GM18508 (cell line): ENCODE results near the gene MMP21.
A peak's percentile ranks its signal among the peaks of the same experiment; 100 is the strongest.

Source experiments
- ATAC-seq: cut with Tn5 transposase; IDR thresholded peaks from one replicate; pipeline ENCODE4 v1.9.1; 2021; ENCODE audit warnings: moderate number of reproducible peaks; ENCODE audit not compliant: insufficient read depth, unreplicated experiment

MMP21 gene

DNA sequence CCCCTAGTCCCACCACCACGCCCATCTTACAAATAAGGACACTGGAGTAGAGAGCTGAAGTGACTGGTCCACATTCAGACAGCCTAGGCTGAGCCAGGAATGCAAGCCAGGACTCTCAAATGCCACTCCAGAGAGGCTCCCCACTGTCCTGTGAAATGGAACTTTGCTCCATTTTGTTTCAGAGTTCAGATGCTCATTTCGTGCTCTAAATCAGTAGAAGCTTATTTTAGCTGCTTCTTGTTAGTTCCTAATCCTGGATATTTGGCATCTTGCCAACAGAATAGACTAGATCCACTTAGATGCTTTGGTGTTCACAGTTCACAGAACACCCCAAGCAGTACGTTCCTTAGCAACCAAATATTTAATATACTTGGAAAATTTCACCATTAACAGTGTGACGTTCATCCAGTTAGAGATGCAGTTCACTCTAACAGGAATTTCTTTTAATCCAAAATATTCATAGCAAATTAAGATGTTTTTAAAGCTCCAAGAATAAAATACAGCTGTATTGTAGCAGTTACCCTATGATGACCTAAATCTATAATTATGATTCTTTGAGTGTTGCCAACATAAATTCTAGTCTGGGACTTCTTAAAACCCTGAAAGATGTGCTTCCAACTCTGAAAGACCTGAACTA is 7.3 kb downstream of the MMP21 start:
- no peak for ATAC-seq

DNA sequence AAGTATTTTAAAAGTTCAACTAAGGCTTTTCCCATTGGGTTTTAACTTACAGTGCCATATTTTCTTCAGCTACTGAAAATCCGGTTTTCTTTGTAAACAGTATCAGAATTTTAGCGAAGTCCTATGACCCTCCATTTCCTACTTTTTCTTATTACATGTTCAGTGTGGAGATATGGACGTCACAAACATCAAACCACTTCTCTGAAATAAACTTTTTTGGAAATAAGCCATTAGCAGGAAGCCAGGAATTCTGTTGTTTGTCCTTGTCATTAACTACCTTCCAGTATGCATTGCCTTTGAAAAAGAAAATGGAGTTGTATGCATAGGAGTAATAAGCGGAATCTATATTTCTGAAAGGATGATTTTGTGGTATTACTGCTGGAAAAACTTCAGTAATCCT is 9.1 kb downstream of the MMP21 start:
- no peak for ATAC-seq

DNA sequence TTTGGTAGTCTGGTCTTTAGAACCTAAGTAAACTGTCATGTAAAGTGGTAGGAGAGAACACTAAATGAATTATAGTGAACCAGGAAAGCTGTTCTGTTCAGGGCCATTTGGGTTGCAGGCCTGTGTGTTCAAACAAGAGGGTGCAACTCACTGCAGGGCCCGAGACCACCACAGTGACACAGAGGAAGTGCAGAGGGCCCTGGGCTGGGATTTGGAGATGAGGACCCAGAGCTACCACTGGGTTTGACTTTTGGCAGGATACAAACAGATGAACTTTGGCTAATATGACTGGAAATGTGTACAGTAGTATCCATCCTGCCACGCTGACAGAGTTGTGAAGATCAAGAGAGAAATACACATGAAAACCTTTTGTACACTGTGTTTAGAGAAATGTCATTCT is 9.8 kb downstream of the MMP21 start:
- no peak for ATAC-seq

DNA sequence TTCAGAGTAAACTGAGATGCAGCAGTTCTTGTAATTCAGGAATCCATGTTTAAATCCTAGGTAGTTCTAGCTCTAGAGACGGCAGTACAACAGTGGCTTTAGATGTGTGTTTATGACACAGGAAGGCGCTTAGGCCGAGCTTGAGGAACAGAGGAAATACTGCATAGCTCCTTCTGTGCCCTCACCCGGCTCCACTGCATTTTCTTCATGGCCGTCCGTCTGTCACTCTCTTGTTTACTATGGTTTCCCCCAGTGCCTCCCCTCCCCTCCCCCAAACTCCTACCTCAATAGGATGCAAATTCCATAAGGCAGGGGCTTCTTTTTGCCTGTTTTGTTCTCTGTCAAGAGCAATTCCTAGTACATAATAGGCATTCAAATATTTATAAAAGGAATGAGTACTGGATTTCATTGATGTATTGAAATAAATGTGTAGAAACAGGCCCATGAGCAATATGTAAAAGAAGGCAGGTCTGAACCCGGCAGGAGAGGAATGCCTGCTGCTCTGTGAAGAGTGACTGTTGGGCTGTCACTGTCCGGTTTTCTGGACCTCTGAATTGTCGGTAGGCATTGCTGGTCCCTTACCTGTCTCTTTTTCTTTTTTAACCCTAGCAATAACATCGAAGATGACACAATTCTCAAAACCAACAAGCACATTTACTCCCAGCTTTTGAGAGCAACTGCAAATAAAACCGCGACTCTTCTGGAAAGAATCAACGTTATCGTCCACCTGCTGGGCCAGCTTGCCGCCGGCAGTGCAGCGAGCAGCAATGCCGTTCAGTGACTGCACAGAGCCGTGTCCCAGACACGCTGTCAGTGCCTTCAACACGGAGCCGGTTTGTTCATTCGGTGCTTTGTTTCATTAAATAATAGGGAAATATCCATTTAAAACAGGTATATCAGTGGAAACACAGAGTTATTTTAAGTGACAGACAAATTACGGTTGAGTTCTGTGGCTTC is 12.7 kb downstream of the MMP21 start:
- ATAC-seq = no peak

DNA sequence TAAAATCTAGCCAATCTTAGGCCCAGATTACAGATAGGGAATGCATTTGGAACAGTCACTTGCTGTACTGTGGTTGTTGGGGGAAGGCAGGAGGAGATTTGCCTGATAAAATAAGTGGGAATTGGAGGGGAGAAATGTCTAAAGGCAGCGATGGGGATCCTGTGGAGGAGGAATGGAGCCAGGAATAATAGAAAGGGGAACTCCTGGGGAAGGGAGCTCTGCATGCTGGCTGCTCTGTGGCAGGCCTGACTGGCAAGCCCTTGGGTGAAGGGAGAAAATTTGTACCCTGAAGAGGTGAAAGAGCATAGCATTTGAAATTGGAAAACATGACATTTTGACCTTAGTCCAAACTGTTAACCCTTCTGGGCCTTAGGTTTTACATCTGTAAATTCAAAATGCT is 13.7 kb downstream of the MMP21 start:
- no peak for ATAC-seq

DNA sequence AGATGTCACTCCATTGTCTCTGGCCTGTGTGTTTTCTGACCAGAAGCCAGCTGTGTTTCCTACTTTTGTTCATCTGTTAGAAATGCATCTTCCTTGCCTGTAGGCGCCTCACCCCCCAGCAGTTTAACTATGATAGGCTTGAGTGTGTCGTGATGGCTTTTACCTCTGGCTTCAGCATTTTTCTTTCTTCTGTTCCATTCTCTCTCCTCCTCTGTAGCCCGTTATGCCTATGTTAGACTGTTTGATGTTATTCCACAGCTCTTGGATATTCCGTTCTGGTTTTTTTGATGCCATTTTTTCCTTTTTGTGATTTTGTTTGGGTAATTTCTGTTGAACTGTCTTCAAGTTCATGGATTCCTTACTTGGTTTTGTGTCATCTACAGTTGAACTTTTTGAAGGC is 17.9 kb downstream of the MMP21 start:
- no peak for ATAC-seq

DNA sequence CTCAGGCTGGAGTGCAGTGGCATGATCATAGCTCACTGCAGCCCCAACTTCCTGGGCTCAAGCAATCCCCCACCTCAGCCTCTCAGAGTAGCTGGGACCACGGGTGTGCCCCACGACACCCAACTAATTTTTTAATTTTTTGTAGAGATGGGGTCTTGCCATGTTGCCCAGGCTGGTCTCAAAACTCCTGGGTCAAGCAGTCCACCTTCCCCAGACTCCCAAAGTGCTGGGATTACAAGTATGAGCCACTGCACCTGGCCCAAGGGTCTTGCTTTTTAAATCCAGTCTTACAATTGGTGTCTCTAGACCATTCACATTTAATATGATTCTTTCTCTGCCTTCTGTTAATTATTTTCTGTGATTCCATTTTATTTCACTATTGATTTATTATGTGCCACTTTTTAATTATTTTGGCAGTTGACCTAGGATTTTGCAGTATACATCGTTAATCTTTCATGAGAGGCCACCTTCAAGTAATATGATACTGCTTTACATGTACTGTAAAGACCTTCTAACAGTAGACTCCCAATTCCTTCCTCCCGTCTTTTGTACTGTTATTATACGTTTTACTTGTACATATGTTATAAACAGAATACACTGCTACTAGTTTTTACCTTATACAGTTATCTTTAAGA is 18.7 kb downstream of the MMP21 start:
- no peak for ATAC-seq

DNA sequence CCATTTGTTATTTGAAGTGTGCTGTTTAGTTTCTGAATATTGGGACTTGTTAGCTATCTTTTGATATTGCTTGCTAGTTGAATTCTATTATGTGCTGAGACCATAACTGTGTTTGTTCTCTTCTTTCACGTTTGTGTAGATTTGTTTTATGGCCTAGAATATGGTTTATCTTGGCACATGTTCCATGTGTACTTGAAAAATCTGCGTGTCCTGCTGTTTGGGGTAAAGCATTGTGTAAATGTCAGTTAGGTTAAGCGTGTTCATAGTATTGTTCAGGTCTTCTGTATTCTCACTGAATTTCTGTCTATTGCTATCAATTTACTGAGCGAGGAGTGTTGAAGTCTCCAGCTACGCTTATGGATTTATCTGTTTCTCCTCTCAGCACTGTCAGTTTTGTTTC is 19.4 kb downstream of the MMP21 start:
- ATAC-seq = no peak

DNA sequence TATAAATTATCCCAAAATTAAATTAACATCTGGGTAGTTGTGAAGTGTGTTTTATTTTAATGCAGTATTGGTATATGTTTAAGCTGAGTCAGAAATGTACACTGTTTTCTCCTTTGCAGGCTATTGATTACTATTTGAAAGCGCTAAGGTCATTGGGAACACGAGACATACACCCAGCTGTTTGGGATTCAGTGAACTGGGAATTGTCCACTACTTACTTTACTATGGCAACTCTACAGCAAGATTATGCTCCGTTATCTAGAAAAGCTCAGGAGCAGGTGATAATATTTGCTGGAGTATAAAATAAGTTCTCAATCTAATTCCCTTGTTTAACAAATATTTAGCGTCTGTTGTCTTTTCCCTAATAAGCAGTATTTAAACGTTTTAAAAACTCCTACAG is 28.2 kb downstream of the MMP21 start:
- ATAC-seq = no peak

DNA sequence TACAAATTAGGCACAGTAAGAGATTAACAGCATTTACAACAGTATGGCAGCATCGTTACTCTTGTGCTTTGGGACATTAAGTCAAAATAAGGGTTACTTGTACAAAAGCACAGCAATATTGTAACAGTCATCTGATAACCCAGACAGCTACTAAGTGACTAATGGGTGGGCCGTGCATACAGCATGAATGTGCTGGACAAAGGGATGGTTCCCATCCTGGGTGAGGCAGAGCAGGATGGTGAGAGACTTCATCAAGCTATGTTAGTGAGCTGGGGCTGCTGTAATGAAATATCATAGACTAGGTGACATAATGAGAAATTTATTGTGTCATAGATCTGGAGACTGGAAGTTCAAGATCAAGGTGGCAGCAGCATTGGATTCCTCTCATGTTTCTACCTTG is 30.7 kb downstream of the MMP21 start:
- ATAC-seq = no peak

DNA sequence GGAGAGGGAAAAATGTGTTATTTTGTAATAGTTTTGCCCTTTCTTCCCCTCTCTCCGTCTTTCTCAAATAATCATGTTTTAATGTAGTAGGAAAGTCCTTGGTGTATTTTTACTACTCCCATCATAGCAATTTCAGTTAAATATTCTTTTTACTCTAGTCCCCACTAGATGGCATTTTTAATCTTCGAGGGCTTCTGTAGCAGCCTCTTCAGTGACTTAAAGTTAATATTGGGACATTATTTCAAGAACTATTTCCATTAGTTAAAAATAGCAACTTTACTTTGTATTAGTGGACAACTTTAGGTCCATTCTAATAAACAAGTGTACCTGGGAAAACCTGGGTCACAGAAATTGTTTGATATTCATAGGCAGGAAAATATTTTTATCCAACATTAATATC is 33.2 kb downstream of the MMP21 start:
- no peak for ATAC-seq

DNA sequence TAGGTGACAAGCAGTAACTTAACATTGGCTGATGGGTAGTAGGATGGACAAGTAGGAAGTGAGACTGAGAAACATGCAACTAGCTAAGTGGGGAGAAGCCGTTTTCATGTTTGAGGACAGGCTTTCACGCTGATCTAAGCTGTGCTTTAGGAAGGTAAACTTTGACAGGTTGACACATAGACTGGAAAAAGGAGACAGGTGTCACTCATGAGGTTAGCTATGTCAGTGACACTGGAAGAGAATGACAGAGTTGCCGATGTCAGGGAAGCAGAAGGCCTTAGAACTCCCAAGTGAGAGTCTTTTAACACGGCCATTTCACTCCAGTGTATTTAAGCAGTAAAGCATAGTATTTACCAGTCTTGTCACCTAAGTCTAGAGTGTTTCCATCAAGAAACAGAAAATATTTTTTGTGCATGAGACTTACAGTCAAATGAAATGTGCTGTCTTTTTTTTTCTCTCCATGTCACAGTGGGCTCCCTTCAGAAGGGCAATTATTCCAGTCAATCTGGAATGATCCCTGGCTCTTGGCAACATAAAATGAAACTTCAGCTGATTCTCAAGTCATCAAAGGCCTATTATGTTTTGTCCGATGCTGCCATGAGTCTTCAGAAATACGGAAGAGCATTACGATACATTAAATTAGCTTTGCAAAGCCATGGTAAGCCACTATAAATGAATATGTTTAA is 35.5 kb downstream of the MMP21 start:
- ATAC-seq = no peak

DNA sequence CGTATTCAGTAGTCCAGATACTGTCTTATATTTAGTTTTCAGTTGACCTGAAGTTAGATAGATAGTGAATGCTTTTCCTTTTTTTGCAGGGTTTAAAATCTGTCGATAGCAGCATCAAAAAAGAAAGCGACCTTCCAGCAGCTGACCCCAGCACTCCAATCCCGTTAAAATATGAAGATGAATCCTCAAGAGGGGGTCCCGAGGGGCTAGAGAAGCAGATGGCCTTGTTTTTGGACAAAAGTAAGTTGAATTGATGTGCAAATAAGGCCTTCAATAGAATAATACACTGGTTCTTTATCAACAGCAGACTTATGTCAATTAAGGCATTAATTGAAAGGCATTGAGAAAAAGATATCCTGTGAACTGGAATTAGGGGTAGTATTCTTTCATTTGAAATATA is 37.4 kb downstream of the MMP21 start:
- ATAC-seq = no peak

DNA sequence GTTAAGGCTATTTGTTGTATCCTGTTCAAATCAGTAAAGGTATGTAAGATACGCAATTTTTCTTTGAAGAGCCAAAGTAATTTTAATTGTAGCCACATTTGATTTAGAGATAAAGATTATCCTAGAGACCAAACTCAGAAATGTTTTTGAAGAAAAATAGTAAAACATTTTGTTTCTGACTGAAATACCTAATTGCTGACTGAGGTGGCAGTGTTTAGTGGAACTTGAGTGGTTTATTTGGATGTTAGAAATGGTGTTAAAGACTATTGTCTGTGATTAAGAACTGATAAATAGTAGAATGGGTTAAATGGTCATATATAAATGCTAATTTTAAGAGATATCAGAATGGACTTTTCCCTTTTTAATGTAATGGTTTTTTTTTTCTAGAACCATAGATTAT is 40.8 kb downstream of the MMP21 start:
- ATAC-seq = no peak

DNA sequence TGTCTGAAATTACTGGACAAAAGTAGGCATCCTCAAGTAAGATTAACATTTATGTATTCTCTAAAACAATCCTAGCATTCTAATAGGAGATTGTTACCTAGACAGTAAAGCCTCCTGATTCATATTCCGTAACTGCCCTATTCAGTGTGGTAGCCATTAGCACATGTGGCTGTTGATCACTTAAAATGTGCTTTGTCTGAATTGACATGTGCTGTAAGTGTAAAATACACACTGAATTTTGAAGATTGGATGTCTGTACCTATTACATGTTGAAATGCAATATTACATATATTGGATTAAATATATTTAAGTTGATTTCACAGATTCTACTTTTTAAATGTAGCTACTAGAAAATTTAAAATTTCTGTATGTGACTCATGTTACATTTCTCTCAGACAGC is 41.5 kb downstream of the MMP21 start:
- no peak for ATAC-seq

DNA sequence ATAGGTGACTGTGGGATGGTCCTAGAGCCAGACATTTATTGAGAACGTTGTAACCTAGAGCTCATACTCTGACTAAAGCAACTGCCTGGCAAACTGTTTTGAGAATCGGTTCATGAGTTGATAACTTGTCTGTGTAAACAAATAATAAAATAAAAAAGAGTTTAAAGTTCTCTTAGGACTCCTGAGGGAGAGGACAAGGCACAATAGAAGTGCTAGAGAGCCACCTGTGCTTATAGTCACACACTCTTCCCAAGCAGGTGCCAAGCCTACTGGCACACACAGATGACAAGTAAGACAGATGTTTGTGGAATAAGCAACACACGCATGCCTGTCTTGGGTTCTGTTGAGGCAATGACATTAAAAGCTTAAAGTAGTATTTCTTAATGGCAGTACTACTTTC is 48.2 kb downstream of the MMP21 start:
- ATAC-seq = no peak

DNA sequence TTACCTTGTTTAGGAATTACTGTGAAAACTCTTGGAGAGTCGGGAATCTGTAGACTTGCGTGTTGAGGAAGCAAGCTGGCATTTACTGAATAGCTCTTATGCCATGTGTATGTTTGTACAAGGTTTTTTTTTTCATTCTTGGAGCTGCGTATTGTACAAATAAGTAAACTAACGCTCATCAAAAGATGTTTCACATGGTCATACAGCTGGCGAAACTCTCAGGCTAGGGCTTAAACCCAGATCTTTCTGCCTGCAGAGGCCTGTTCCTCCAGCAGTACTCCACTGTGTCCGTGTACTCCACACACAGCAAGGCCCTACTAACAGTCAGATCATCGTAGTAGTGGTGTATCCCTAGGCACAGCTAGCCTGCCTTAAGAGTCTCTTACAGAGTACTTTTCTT is 48.7 kb downstream of the MMP21 start:
- no peak for ATAC-seq

DNA sequence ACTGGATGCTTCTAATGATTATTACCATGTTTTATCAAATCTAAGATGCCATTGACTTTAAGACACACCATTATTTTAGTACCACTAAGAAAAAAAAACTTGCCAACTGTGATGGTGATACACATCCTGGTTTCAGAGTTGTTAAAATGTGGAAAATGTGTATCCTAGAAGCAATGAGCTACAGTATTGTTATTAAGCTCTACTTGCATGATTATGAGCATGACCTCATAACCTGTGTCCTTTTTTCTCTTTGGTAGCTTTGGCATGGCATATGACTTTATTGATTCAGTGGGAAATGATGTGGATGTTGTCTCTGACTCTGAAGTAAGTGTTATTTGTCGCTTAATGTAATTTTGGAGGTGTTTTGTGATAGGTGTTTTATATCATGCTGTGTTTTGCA is 52.8 kb downstream of the MMP21 start:
- ATAC-seq = no peak

DNA sequence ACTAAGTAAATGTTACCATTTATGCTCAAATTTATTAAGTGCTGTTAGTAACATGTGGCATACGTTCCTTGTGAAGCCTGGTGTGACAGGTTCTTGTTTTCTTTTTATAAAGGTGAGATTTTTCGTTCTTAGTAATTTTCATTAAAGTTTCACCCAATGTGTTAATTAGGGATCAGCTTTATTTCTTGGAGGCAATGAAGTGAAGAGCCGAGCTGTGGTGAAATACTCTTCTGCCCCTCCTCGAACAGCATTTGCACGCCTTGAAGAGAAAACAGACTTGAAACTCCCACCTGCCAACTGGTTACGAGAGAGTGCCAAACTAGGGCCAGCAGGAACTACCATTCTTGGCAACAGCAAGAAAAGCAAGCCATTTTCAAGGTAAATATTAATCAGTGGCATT is 54.6 kb downstream of the MMP21 start:
- peak; percentile 47 for ATAC-seq

DNA sequence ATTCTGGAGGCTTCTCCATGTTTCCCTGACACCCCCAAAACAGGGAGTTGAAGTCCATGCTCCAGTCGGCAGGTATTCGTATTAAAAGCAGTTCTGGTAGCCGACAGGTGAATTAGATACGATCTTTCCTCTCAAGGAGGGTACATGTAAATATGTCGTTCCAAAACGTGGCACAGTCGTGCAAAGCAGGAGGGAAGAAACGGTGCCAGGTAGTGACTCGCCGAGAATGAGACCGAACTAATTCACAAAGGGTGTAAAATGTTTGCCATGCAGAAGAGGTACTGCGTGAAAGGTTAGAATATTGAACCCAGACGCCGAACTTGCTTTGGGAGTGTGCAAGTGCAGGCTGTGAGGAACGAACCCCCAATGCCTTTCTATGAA is 55.6 kb downstream of the MMP21 start:
- no peak for ATAC-seq
